ENCODE data around the gene IL18RAP.

The IL18RAP gene

DNA sequence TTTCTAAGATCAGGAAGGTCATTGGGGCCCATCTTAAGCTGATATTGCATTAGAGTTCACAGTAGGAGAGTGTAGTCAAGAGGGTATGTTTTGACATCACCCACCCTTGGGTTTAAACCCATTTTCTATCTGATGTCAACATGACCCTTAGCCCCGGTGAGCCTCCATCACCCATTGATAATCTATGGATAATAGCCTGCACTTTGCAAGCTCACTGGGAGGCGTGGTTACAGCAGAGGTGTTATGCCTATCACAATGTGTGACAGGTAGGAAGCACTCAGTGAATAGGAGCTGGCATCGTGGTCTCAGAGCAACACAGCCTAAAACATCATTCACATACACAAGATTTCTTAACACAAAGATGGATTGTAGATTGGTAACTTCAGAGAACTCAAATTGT, 21.3 kb downstream of the IL18RAP start:
- DNase-seq (ENCODE audit: low read depth) = no peak
- TF ChIP-seq, protein P1, sequence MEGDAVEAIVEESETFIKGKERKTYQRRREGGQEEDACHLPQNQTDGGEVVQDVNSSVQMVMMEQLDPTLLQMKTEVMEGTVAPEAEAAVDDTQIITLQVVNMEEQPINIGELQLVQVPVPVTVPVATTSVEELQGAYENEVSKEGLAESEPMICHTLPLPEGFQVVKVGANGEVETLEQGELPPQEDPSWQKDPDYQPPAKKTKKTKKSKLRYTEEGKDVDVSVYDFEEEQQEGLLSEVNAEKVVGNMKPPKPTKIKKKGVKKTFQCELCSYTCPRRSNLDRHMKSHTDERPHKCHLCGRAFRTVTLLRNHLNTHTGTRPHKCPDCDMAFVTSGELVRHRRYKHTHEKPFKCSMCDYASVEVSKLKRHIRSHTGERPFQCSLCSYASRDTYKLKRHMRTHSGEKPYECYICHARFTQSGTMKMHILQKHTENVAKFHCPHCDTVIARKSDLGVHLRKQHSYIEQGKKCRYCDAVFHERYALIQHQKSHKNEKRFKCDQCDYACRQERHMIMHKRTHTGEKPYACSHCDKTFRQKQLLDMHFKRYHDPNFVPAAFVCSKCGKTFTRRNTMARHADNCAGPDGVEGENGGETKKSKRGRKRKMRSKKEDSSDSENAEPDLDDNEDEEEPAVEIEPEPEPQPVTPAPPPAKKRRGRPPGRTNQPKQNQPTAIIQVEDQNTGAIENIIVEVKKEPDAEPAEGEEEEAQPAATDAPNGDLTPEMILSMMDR (conservative IDR thresholded peaks at IDR 0.05; ENCODE audit: control insufficient read depth, insufficient read depth, low read depth, low read length) = no peak
- H3K4me3 ChIP-seq (ENCODE audit: control insufficient read depth, low read depth, low read length) = no peak overlapping the region

DNA sequence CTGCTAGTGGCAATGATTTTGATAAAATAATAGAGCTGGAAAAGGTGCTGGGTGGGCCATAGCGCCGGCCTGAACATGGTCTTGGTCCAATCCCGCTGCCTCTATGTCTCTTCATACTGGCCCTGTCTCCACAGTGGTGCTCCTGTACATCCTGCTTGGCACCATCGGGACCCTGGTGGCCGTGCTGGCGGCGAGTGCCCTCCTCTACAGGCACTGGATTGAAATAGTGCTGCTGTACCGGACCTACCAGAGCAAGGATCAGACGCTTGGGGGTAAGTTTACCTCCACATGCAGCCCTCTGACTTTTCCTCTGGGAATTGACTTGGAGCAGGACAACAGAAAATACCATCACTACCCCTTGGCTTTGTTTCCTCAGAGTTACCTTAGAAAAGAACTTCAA, 24.0 kb downstream of the IL18RAP start:
- DNase-seq (ENCODE audit: low read depth) = no peak

DNA sequence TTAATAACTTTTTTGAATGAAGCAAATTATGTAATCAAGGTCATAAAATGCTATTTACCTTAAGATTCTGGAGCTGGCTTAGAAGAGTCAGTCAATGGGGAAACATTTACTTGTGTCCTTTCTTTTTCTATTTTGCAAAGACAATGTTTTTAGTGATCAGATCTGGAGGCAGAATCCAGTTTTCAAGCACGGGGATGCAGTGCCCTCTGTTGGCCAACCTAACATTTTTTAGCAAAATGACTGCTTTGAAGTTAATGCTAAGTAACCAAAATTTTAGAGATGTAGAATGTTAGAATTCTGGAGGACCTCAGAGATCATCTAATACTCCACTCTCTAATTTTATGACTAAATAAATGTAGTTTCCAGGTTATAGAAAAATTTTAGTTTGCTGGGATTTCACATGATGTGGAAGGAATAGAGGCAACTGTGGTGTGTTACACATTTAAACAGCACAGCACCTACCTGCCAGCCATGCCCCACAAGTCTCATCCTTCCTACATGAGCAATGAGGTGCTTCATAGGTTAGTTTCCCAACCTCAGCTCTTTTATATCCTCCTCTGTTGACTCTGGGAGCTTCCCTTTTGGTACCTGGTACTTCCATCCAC, 26.5 kb downstream of the IL18RAP start:
- DNase-seq (ENCODE audit: low read depth) = peak; percentile 52
- TF ChIP-seq, protein P1 (conservative IDR thresholded peaks at IDR 0.05; ENCODE audit: control insufficient read depth, insufficient read depth, low read depth, low read length) = peak; percentile 67

More for the DNA sequence above, 24.0 kb downstream of the IL18RAP start:
- H3K4me3 ChIP-seq (ENCODE audit: control insufficient read depth, low read depth, low read length) = no peak overlapping the region
- TF ChIP-seq, protein P1 (conservative IDR thresholded peaks at IDR 0.05; ENCODE audit: control insufficient read depth, insufficient read depth, low read depth, low read length) = no peak

DNA sequence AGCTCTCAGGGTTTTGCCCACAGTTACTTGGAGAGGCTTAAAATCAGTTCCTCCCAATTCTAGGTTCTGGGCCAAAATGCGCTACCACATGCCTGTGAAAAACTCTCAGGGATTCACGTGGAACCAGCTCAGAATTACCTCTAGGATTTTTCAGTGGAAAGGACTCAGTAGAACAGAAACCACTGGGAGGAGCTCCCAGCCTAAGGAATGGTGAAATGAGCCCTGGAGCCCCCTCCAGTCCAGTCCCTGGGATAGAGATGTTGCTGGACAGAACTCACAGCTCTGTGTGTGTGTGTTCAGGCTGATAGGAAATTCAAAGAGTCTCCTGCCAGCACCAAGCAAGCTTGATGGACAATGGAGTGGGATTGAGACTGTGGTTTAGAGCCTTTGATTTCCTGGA, 29.0 kb downstream of the IL18RAP start:
- H3K4me3 ChIP-seq (ENCODE audit: control insufficient read depth, low read depth, low read length) = no peak overlapping the region
- no peak for DNase-seq (ENCODE audit: low read depth)
- TF ChIP-seq, protein P1 (conservative IDR thresholded peaks at IDR 0.05; ENCODE audit: control insufficient read depth, insufficient read depth, low read depth, low read length) = no peak

More for the DNA sequence above, 26.5 kb downstream of the IL18RAP start:
- no peak overlapping the region for H3K4me3 ChIP-seq (ENCODE audit: control insufficient read depth, low read depth, low read length)

DNA sequence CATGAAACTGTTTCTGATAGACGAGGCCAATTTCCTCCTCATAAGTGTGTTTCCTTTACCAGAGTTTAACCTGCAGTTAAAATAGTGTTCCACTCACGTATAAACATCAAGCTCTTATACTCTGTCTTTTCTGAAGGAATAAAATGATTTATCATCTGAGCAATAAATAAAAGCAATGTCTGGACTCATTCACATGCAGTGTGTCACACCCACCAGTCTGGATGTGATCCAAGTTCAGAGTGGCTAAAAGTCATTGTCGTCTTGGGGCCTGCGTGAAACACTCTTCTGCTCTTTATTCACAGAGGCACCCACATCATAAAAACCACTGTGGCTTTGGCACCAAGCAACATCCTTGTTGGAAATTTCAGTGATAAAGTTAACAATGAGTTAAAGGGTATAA, 30.5 kb downstream of the IL18RAP start:
- no peak for DNase-seq (ENCODE audit: low read depth)
- TF ChIP-seq, protein P1 (conservative IDR thresholded peaks at IDR 0.05; ENCODE audit: control insufficient read depth, insufficient read depth, low read depth, low read length) = no peak

DNA sequence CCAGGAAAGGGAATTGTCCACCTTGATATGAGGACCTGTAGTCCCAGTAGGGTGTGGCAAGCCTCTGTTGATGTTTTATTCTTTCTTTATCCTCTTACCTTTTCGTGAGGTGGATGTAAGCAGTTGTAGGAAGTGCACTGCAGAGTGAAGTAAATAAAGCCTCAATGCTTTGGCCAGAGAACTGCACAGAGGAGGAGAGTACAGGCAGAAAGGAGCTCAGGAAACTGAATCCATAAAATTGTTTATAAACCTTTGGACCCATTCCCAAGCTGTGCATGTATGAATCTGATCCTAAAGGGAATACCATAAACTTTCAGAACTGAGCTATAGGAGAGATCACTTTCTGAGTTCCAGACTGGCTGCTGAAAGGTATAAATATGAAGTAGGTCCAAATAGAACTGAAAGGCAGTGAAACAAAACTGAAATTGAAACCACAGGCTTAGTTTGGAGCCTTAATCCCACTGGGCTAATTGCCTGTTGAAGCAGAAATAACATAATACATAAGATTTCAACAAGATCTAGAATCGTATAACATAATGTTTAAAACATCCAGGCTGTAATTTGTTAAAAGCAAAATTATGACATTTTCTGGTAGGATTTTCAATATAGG, 32.2 kb downstream of the IL18RAP start:
- no peak for DNase-seq (ENCODE audit: low read depth)
- TF ChIP-seq, protein P1 (conservative IDR thresholded peaks at IDR 0.05; ENCODE audit: control insufficient read depth, insufficient read depth, low read depth, low read length) = no peak
- H3K4me3 ChIP-seq (ENCODE audit: control insufficient read depth, low read depth, low read length) = no peak overlapping the region

More for the DNA sequence above, 30.5 kb downstream of the IL18RAP start:
- no peak overlapping the region for H3K4me3 ChIP-seq (ENCODE audit: control insufficient read depth, low read depth, low read length)
